ENCODE data around the gene VSTM4. TPM values are rescaled to one million over a fixed set of nuclear protein-coding genes. Genes with fewer than 3 reads are reported as not detected.

VSTM4 gene
- polyA plus RNA-seq, 1 experiment = 4.4 TPM

- Histone ChIP-seq H3K4me3 (ENCODE audit: low read depth, low read length) (no peak overlapping the region), H3K36me3 (ENCODE audit: control insufficient read depth, insufficient read depth, low read length) (no peaks in the 10 kb centered on the region), H3K27me3 (ENCODE audit: control insufficient read depth, insufficient read depth, low read length) (no peaks in the 10 kb centered on the region)
- ChIA-PET POLR2A (interaction anchor here (0.5 kb wide), 1 partner anchor 181 kb away, joined by 4 read pairs; no protein-coding TSS in a partner anchor), CTCF (interaction anchor here (0.6 to 5.0 kb wide), 21 partner anchors 8 to 505 kb away, joined by 3 to 45 read pairs (median 5); no protein-coding TSS in a partner anchor)
- TF ChIP-seq CTCF (IDR thresholded peaks at IDR 0.05; ENCODE audit: insufficient read depth, low read depth, low read length) = peak; percentile 63
- DNase-seq (ENCODE audit: low read depth) = no peak
Observed at GRCh38 chr10:49161411-49161997, 46.2 kb upstream of the VSTM4 start.

- TF ChIP-seq CTCF (IDR thresholded peaks at IDR 0.05; ENCODE audit: insufficient read depth, low read depth, low read length) = no peak
- Histone ChIP-seq H3K4me3 (ENCODE audit: low read depth, low read length) (no peak overlapping the region), H3K36me3 (ENCODE audit: control insufficient read depth, insufficient read depth, low read length) (no peaks in the 10 kb centered on the region), H3K27me3 (ENCODE audit: control insufficient read depth, insufficient read depth, low read length) (no peaks in the 10 kb centered on the region)
- DNase-seq (ENCODE audit: low read depth) = no peak
- ChIA-PET CTCF (interaction anchor here (0.6 to 5.0 kb wide), 11 partner anchors 8 to 505 kb away, joined by 3 to 45 read pairs (median 8); no protein-coding TSS in a partner anchor), POLR2A (no interaction called here)
Observed at GRCh38 chr10:49160814-49161213, 45.5 kb upstream of the VSTM4 start.

- H3K4me3 ChIP-seq (ENCODE audit: low read depth, low read length) = no peak overlapping the region
- CTCF ChIA-PET = no interaction called here
- POLR2A ChIA-PET = no interaction called here
- no peak for DNase-seq (ENCODE audit: low read depth)
- H3K36me3 ChIP-seq (ENCODE audit: control insufficient read depth, insufficient read depth, low read length) = no peaks in the 10 kb centered on the region
- no peak for TF ChIP-seq CTCF (IDR thresholded peaks at IDR 0.05; ENCODE audit: insufficient read depth, low read depth, low read length)
- no peaks in the 10 kb centered on the region for H3K27me3 ChIP-seq (ENCODE audit: control insufficient read depth, insufficient read depth, low read length)
Observed at GRCh38 chr10:49160110-49160509, 44.8 kb upstream of the VSTM4 start.

- Histone ChIP-seq H3K36me3 (ENCODE audit: control insufficient read depth, insufficient read depth, low read length) (no peaks in the 10 kb centered on the region), H3K27me3 (ENCODE audit: control insufficient read depth, insufficient read depth, low read length) (no peaks in the 10 kb centered on the region), H3K4me3 (ENCODE audit: low read depth, low read length) (no peak overlapping the region)
- TF ChIP-seq CTCF (IDR thresholded peaks at IDR 0.05; ENCODE audit: insufficient read depth, low read depth, low read length) = no peak
- ChIA-PET CTCF (interaction anchor here (1.6 kb wide), 1 partner anchor 177 kb away, joined by 3 read pairs; no protein-coding TSS in a partner anchor), POLR2A (no interaction called here)
- no peak for DNase-seq (ENCODE audit: low read depth)
Observed at GRCh38 chr10:49158915-49159314, 43.6 kb upstream of the VSTM4 start.

GRCh38 chr10:49158404-49158803 is 43.1 kb upstream of the VSTM4 start:
- POLR2A ChIA-PET = no interaction called here
- TF ChIP-seq CTCF (IDR thresholded peaks at IDR 0.05; ENCODE audit: insufficient read depth, low read depth, low read length) = no peak
- Histone ChIP-seq H3K36me3 (ENCODE audit: control insufficient read depth, insufficient read depth, low read length) (no peaks in the 10 kb centered on the region), H3K4me3 (ENCODE audit: low read depth, low read length) (no peak overlapping the region), H3K27me3 (ENCODE audit: control insufficient read depth, insufficient read depth, low read length) (no peaks in the 10 kb centered on the region)
- CTCF ChIA-PET = interaction anchor here (1.6 kb wide), 1 partner anchor 176 kb away, joined by 3 read pairs; no protein-coding TSS in a partner anchor
- no peak for DNase-seq (ENCODE audit: low read depth)
